Mesodermal cell (in vitro differentiated cells): ENCODE results near the gene AHCYL1. TPM values are rescaled to one million over a fixed set of nuclear protein-coding genes. Genes with fewer than 3 reads are reported as not detected.

ENCODE experiments used
- H3K27ac ChIP-seq: 2 replicates; pipeline ENCODE4 v1.7.0; 2013; ENCODE audit warnings: mild to moderate bottlenecking, low read depth, low read length, moderate library complexity; ENCODE audit not compliant: severe bottlenecking
- H3K36me3 ChIP-seq: 2 replicates; pipeline ENCODE4 v1.7.1; 2013; ENCODE audit warnings: mild to moderate bottlenecking, low read length, moderate library complexity; ENCODE audit not compliant: control insufficient read depth, insufficient read depth
- H3K4me1 ChIP-seq: one replicate; pipeline ENCODE4 v1.7.1; 2013; ENCODE audit warnings: mild to moderate bottlenecking, low read length; ENCODE audit not compliant: insufficient read depth, control insufficient read depth, poor library complexity, severe bottlenecking
- H3K4me3 ChIP-seq: 2 replicates; pipeline ENCODE4 v1.7.0; 2013; ENCODE audit warnings: low read length, control low read depth, mild to moderate bottlenecking; ENCODE audit not compliant: insufficient read depth, poor library complexity, severe bottlenecking; ENCODE audit errors: extremely low read depth
- H3K9me3 ChIP-seq: 2 replicates; pipeline ENCODE4 v1.7.1; 2013; ENCODE audit warnings: mild to moderate bottlenecking, low read length, moderate library complexity; ENCODE audit not compliant: control insufficient read depth
- WGBS, 2 experiments: methylation state at CpG; one replicate each; pipeline ENCODE4 v1.1.5; 2013; ENCODE audit warnings: missing lambda C conversion rate in 2 of 2; ENCODE audit not compliant: insufficient coverage in 2 of 2; 5-methylcytosine and 5-hydroxymethylcytosine counted together
- polyA plus RNA-seq, 2 experiments: library from polyadenylated mRNA; stranded (reverse); fragments of 50-300 nt; gene quantifications; one replicate each; pipeline ENCODE4 v1.2.3, GENCODE V29; 2013

AHCYL1 gene
- polyA plus RNA-seq (2013, experiment 1 of 2), result 148 TPM
- 150 TPM for polyA plus RNA-seq (2013, experiment 2 of 2)

- H3K9me3 ChIP-seq, result no peaks in the 10 kb centered on the region
- H3K27ac ChIP-seq, result peak within 1 kb of the TSS; percentile 98
- peaks cover 28% of the 10 kb centered on the region for H3K36me3 ChIP-seq
- 0 to 1% methylated on average over 59 to 65 of the region's 79 CpGs for WGBS, 2 experiments
- peak within 1 kb of the TSS; percentile 97 for H3K4me3 ChIP-seq
- H3K4me1 ChIP-seq, result peaks cover 32% of the 10 kb centered on the region
These were observed at the start of gene AHCYL1 for GRCh38 chr1:109984456-109985246. TSS of gene AHCYL1 (plus strand) at chr1:109984765. CDS start at chr1:109985053, 288 bp downstream.

- Histone ChIP-seq H3K36me3 (no peaks in the 10 kb centered on the region), H3K9me3 (no peaks in the 10 kb centered on the region), H3K4me1 (peaks cover 10% of the 10 kb centered on the region), H3K4me3 (no peak overlapping the region), H3K27ac (no peak overlapping the region)
- 67 to 100% methylated on average over 2 to 3 of the region's 4 CpGs for WGBS, 2 experiments
These were observed 49.1 kb upstream of the AHCYL1 start for GRCh38 chr1:109935451-109935900.

GRCh38 chr1:109937738-109938137 lies 46.8 kb upstream of the AHCYL1 start:
- H3K4me3 ChIP-seq, result no peak overlapping the region
- no peaks in the 10 kb centered on the region for H3K9me3 ChIP-seq
- no peaks in the 10 kb centered on the region for H3K36me3 ChIP-seq
- H3K4me1 ChIP-seq, result peaks cover 4% of the 10 kb centered on the region
- H3K27ac ChIP-seq, result no peak overlapping the region
- WGBS, 2 experiments, result 100% methylated on average over 1 of the region's 1 CpG; no CpG with 5 or more reads in 1 of the 2 experiments

GRCh38 chr1:109938556-109938955 lies 46.0 kb upstream of the AHCYL1 start:
- no peak overlapping the region for H3K27ac ChIP-seq
- no peak overlapping the region for H3K4me3 ChIP-seq
- WGBS, 2 experiments, result 100% methylated on average over 1 of the region's 2 CpGs; no CpG with 5 or more reads in 1 of the 2 experiments
- no peaks in the 10 kb centered on the region for H3K9me3 ChIP-seq
- H3K4me1 ChIP-seq, result peaks cover 4% of the 10 kb centered on the region
- H3K36me3 ChIP-seq, result no peaks in the 10 kb centered on the region

GRCh38 chr1:109942434-109942833 lies 42.1 kb upstream of the AHCYL1 start:
- Histone ChIP-seq H3K4me1 (no peaks in the 10 kb centered on the region), H3K4me3 (no peak overlapping the region), H3K27ac (no peak overlapping the region), H3K9me3 (no peaks in the 10 kb centered on the region), H3K36me3 (no peaks in the 10 kb centered on the region)
- 100% methylated on average over 1 of the region's 2 CpGs for WGBS, 2 experiments

- 94 to 100% methylated on average over 1 to 2 of the region's 2 CpGs for WGBS, 2 experiments
- Histone ChIP-seq H3K4me1 (peaks cover 6% of the 10 kb centered on the region), H3K9me3 (no peaks in the 10 kb centered on the region), H3K36me3 (no peaks in the 10 kb centered on the region), H3K27ac (no peak overlapping the region), H3K4me3 (no peak overlapping the region)
These were observed 40.0 kb upstream of the AHCYL1 start for GRCh38 chr1:109944541-109944940.

- Histone ChIP-seq H3K36me3 (no peaks in the 10 kb centered on the region), H3K4me1 (peaks cover 6% of the 10 kb centered on the region), H3K9me3 (no peaks in the 10 kb centered on the region), H3K27ac (no peak overlapping the region), H3K4me3 (no peak overlapping the region)
- 87 to 94% methylated on average over 3 to 5 of the region's 6 CpGs for WGBS, 2 experiments
These were observed 38.1 kb upstream of the AHCYL1 start for GRCh38 chr1:109946511-109946910.

GRCh38 chr1:109947582-109948284 lies 36.8 kb upstream of the AHCYL1 start:
- H3K4me1 ChIP-seq, result peaks cover 6% of the 10 kb centered on the region
- 77% methylated on average over 9 to 10 of the region's 10 CpGs for WGBS, 2 experiments
- H3K4me3 ChIP-seq, result no peak overlapping the region
- H3K36me3 ChIP-seq, result no peaks in the 10 kb centered on the region
- H3K9me3 ChIP-seq, result no peaks in the 10 kb centered on the region
- H3K27ac ChIP-seq, result peak overlapping the region; percentile 12

GRCh38 chr1:109948285-109948630 lies 36.3 kb upstream of the AHCYL1 start:
- H3K4me1 ChIP-seq, result peaks cover 6% of the 10 kb centered on the region
- no peak overlapping the region for H3K27ac ChIP-seq
- H3K9me3 ChIP-seq, result no peaks in the 10 kb centered on the region
- H3K36me3 ChIP-seq, result no peaks in the 10 kb centered on the region
- no peak overlapping the region for H3K4me3 ChIP-seq

GRCh38 chr1:109950038-109950437 lies 34.5 kb upstream of the AHCYL1 start:
- Histone ChIP-seq H3K27ac (no peak overlapping the region), H3K9me3 (peaks cover 4% of the 10 kb centered on the region), H3K4me1 (peaks cover 9% of the 10 kb centered on the region), H3K36me3 (no peaks in the 10 kb centered on the region), H3K4me3 (no peak overlapping the region)
- no CpG with 5 or more reads among the region's 1 CpG for WGBS, 2 experiments

- 79 to 86% methylated on average over 2 of the region's 2 CpGs for WGBS, 2 experiments
- Histone ChIP-seq H3K4me1 (peaks cover 9% of the 10 kb centered on the region), H3K36me3 (no peaks in the 10 kb centered on the region), H3K27ac (no peak overlapping the region), H3K4me3 (no peak overlapping the region), H3K9me3 (peaks cover 5% of the 10 kb centered on the region)
These were observed 34.1 kb upstream of the AHCYL1 start for GRCh38 chr1:109950509-109950908.
